Transverse colon (tissue), 3 donors: ENCODE results near the gene CAPSL.

Experiments used
- POLR2A ChIP-seq: fragments of 450-650 bp; IDR thresholded peaks from one replicate; pipeline ENCODE4 v1.6.1; 2016; ENCODE audit warnings: antibody characterized with exemption, mild to moderate bottlenecking, moderate library complexity
- TF ChIP-seq, protein P1 (sequence below), 5 experiments: fragments of 200-600 bp in 3 of 5; fragments of 450-650 bp in 2 of 5; sonication (generic) in 3 of 5; IDR thresholded peaks; 1 replicate in 2 of 5; 2 replicates in 3 of 5; pipeline ENCODE4 v1.5.1; 2016 to 2017; ENCODE audit warnings: antibody characterized with exemption in 5 of 5, inconsistent platforms in 3 of 5, mild to moderate bottlenecking in 2 of 5, moderate library complexity in 1 of 5

DNA sequence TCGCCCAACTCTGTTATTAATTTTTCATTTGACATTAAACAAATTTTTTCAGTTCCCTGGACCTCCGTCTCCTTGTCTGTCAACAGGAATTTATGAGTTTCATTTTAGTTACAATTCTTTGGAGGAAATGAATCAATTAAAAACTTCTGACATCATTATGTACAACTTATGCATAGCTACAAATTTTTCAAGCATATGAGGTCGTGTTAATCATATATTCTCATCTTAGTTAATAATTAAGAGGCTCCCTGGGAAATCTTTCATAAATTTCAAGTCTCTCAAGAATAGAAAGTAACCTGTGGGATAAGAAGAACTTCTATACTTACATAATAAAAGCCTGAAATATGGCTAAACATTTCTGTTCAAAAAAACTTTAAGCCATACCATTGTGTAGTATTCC lies 49.4 kb upstream of the CAPSL start:
- TF ChIP-seq, protein P1, sequence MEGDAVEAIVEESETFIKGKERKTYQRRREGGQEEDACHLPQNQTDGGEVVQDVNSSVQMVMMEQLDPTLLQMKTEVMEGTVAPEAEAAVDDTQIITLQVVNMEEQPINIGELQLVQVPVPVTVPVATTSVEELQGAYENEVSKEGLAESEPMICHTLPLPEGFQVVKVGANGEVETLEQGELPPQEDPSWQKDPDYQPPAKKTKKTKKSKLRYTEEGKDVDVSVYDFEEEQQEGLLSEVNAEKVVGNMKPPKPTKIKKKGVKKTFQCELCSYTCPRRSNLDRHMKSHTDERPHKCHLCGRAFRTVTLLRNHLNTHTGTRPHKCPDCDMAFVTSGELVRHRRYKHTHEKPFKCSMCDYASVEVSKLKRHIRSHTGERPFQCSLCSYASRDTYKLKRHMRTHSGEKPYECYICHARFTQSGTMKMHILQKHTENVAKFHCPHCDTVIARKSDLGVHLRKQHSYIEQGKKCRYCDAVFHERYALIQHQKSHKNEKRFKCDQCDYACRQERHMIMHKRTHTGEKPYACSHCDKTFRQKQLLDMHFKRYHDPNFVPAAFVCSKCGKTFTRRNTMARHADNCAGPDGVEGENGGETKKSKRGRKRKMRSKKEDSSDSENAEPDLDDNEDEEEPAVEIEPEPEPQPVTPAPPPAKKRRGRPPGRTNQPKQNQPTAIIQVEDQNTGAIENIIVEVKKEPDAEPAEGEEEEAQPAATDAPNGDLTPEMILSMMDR (IDR thresholded peaks at IDR 0.05): no peak
- no peak for TF ChIP-seq POLR2A
